CD4-positive, alpha-beta T cell treated with Interleukin-10 for 1 hour (primary cell): ENCODE measurements around the gene OR2D3.
"Not testable (repeated sequence)": the region's sequence is repeated elsewhere in the genome, so short reads cannot be mapped to it uniquely, and the experiment has no call there.

ENCODE experiments used
- DNase-seq: peaks from one replicate; pipeline ENCODE4 v3.0.0-alpha.2; 2020

Gene OR2D3

DNA sequence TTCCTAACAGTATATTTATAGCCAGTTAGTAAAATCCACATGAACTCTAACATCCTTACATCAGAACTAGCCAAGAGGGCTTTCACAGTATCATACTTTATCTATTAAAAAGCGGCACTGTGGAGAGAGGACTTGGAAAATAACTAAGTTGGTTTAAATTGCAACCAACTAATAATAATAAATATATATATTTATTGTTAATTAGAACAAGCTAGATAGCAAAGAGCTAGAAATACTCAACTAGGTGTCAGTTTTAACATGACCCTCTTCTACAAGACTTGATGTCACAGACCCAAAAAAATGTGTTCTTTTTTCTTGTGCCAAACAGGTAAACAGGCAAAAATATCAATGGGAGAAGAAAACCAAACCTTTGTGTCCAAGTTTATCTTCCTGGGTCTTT, at the start of gene OR2D3:
TSS of gene OR2D3 (plus strand) at position 301 of the 400 bp plus-strand sequence. CDS start at position 301, 0 bp downstream.
- DNase-seq, result no peak

DNA sequence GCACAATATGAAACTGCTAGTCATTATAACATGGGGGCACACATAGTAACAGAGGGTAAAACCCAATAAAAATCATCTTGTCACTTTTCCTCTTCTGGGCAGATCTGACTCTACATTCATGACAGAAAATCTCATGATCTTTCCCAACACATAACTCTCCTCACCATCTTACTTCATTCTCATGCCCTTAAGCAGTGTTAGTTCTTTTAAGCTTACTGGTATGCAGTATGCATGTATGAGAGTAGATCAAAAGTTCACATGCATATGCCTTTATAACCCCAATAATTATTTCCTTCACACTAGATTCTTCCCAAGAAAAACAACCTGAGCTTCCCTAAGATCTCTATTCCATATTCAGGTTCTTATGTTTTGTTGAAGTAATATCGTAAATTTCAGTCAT, 49.5 kb upstream of the OR2D3 start:
- no peak for DNase-seq

GRCh38 chr11:6875761-6876160, 45.0 kb upstream of the OR2D3 start:
- DNase-seq, result no peak

- DNase-seq, result no peak
These were observed 44.5 kb upstream of the OR2D3 start, which contains the start of gene OR10A4 for GRCh38 chr11:6876325-6876724. OR10A4 (plus strand) TSS chr11:6876625; CDS start chr11:6876648, 23 bp downstream.

- no peak for DNase-seq
These were observed 43.9 kb upstream of the OR2D3 start for GRCh38 chr11:6876914-6877313.

- no peak for DNase-seq
These were observed 38.1 kb upstream of the OR2D3 start for GRCh38 chr11:6882751-6883150.

GRCh38 chr11:6887711-6888110, 33.1 kb upstream of the OR2D3 start:
- DNase-seq, result not testable (repeated sequence)

- DNase-seq, result no peak
These were observed 32.0 kb upstream of the OR2D3 start for GRCh38 chr11:6888830-6889229.

- no peak for DNase-seq
These were observed 31.0 kb upstream of the OR2D3 start for GRCh38 chr11:6889835-6890234.

DNA sequence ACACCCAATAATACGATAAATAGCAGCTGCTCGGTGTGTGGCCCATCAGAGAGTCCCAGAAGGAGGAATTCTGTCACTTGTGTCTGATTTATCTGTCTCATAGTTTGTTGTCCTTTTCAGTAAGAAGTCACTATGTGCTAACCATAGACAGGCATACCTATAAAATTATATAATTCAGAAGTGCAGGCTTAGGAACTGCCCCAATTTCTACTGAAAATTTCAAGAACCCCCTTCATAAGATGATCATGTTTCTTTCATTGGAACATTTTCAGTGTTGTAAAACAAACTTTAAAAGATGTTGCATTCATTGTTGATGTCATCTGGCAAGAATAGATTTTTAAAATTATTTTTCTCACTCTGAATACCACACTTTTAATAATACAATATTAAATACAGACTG, 28.4 kb upstream of the OR2D3 start, which contains the start of gene OR2D2:
TSS of gene OR2D2 (minus strand) at position 101 of the 400 bp plus-strand sequence. CDS start at position 101, 0 bp downstream.
- no peak for DNase-seq

- no peak for DNase-seq
These were observed 26.7 kb upstream of the OR2D3 start for GRCh38 chr11:6894097-6894496.

DNA sequence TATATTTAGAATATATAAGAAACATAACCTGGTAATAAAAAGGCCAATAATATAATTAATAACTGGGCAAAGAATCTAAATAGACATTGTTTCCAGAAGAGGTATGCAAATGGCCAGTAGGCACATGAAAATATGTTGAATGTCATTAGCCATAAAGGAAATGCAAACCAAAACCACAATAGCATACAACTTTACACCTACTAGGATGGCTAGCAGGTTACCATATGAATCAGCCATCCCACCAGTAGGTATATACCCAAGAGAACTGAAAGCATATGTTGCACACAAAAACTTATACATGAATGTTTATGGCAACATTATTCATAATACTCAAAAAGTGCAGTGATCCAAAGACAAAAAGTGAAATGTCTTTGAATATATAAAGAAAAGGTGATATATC, 25.8 kb upstream of the OR2D3 start:
- no peak for DNase-seq

DNA sequence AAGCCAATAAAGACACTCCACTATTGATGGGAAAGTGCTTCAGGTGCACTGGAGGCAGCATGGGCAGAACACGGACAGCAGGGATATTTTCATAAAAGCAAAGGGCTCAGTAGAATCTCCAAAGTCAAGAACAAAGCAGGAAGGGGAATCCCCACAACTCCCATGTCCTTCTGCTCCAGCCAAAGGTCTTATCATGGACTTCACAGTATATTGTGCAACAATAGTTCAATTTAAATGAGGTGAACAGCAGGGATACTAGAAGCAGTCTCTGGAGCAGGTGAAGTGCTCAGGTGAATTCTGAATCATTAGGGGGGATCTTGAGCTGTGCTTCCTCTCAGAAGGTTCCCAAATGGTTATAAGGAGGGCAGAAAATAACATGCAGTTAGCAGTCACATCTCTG, 21.9 kb upstream of the OR2D3 start:
- DNase-seq, result no peak

- no peak for DNase-seq
These were observed 20.3 kb upstream of the OR2D3 start for GRCh38 chr11:6900327-6900999.

DNA sequence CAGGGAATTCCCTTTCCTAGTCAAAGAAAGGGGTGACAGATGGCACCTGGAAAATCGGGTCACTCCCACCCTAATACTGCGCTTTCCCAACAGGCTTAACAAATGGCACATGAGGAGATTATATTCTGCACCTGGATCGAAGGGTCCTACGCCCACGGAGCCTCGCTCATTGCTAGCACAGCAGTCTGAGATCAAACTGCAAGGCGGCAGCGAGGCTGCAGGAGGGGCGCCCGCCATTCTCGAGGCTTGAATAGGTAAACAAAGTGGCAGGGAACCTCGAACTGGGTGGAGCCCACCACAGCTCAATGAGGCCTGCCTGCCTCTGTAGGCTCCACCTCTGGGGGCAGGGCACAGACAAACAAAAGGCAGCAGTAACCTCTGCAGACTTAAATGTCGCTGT, 16.0 kb upstream of the OR2D3 start:
- not testable (repeated sequence) for DNase-seq

GRCh38 chr11:6911378-6911777, 9.4 kb upstream of the OR2D3 start:
- no peak for DNase-seq

- no peak for DNase-seq
These were observed 8.9 kb upstream of the OR2D3 start for GRCh38 chr11:6911948-6912347.

GRCh38 chr11:6919698-6920097, 1.1 kb upstream of the OR2D3 start:
- DNase-seq, result no peak

DNA sequence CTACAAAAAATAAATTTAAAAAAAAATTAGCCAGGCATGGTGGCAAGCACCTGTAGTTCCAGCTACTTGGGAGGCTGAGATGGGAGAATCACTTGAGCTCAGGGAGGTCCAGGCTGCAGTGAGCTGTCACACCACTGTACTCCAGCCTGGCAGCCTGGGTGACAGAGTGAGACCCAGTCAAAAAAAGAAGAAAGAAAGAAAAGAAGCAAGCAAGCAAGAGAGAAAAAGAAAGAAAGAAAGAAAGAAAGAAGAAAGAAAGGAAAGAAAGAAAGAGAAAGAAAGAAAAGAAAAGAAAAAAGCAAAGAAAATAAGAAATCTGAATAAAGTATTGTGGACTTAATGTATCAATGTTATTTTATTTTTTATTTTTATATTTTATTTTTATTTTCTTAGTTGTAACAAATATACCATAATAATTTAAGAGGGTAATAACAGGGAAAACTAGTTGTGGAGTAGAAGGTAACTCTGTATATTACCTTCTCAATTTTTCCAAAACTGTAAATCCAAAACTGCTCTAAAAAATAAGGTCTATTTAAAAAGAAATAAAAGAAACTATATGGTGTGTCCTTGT, 4.3 kb downstream of the OR2D3 start:
- DNase-seq, result no peak

- no peak for DNase-seq
These were observed 4.9 kb downstream of the OR2D3 start for GRCh38 chr11:6925636-6926207.

- DNase-seq, result peak; percentile 3
These were observed 5.6 kb downstream of the OR2D3 start, which contains the start of gene ZNF215 for GRCh38 chr11:6926208-6927029. ZNF215 (plus strand) TSS chr11:6926426; CDS start chr11:6932273, 5,847 bp downstream.

DNA sequence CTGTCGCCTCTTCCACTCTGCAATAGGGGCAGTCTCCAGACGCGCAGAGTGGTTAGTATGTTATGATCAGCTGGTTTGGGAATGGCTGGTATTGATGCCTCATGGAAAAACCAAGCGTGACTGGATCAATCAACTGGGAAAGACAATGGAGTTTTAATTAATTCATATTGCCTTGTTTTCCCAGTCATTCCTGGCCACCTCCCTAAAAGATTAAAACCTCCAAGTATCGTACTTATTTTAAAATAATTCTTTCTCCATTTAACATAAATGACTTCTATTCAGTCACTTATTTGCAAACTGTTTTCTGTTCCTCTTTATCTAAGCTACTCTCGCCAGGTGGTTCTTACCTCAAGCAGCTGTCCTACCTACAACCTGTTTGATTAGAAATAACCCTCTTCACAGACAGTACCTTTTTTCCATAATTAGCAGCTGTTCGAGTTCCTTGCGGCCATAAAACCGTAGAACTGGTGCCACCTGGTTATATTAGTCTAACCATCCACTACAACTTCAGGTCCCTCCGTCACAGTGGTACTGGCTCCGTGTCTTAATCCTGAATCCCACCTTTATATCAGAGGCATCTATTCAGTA, 6.3 kb downstream of the OR2D3 start:
- no peak for DNase-seq

- DNase-seq, result no peak
These were observed 8.1 kb downstream of the OR2D3 start for GRCh38 chr11:6928916-6929315.
